Activated CD4-positive, alpha-beta T cell treated with anti-CD3 and anti-CD28 coated beads, Interleukin-2, amount 50 U/mL, for 48 hours (primary cell): Measurements from ENCODE around the gene EPHB1.

Experiments used
- DNase-seq, 2 experiments: peaks; one replicate each; pipeline ENCODE4 v3.0.0-alpha.2; 2020

EPHB1 gene

GRCh38 chr3:134922101-134922500 is 127.0 kb downstream of the EPHB1 start:
- no peak for DNase-seq

DNA sequence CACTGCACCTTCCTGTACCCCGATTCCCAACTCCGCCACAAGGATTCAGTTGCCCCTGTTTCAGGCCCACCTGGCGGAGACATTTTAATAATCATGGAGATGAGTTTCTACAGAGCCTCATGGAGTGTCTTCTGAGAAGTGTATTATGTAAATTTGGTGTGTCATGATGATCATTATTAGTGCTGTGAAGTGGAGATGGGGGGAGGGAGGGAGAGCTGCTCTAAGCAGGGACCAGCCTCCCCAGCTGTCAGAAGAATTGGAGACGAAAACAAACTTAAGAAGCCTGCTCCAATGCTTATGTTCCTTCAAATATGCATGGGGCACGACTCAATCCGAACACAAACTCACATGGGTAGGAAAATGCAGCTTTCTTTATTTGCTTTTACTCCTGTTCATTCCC is 127.8 kb downstream of the EPHB1 start:
- DNase-seq, result no peak

GRCh38 chr3:134923286-134923685 is 128.2 kb downstream of the EPHB1 start:
- no peak for DNase-seq

- no peak for DNase-seq
Observed at GRCh38 chr3:134927599-134927998, 132.5 kb downstream of the EPHB1 start.

GRCh38 chr3:134928392-134928791 is 133.3 kb downstream of the EPHB1 start:
- no peak for DNase-seq

GRCh38 chr3:134928819-134929218 is 133.8 kb downstream of the EPHB1 start:
- no peak for DNase-seq

DNA sequence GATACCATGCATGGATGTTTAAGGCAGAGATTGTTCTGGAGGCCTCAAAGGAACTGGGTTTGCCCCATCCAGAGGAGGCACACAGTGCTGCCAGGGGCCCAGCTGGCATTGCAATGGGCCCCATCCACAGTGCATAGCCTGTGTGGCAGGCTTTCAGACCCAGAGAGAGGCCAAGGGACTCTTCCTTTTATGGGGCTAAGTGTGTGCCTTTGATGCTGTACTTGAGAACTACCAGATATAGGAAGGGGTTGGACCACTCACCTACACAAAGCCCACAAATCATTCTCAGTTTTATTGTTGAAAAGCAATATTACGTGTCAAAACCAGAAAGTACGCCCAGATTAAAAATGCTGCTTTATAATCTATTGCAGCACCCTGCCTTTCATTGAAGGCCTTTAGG is 134.9 kb downstream of the EPHB1 start:
- no peak for DNase-seq

- DNase-seq, result no peak
Observed at GRCh38 chr3:134931045-134931785, 136.2 kb downstream of the EPHB1 start.

DNA sequence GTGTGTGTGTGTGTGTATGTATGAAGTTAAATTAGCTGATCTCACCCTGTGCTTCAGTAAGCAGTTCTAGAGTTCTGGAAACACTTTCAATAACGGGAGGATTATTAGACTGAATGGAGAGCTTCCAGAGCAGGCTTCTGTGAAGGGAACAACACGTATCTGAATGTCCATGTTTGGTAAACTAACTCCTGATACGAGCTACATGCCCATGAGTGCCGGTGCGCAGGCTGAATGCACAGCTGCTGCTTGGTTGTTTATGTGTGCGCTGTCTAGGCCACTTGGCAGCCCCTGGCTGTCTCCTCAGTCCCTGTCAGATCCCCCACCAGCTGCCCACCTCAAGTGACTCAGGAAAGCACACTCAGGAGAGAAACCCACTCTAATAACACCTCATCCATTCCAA is 137.0 kb downstream of the EPHB1 start:
- no peak for DNase-seq

DNA sequence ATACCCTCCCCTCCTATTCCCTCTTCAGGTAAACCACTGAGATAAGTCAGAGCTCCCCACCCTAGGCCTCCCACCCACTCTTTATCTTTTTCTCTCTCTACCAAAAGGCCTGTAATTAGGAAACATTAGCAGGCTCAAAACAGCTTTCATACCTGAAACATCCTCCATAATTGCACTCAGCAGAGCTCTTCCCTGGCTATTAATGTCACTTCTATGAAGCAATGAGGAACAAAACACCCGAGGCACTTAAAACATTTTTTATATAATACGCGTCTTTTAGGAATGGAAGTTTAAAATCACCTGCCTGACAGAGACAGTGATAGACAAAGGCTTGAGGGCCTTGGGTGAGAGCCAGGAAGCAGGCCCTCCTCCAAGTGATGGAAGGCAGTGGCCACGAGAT is 138.9 kb downstream of the EPHB1 start:
- no peak for DNase-seq

- DNase-seq, result no peak
Observed at GRCh38 chr3:134934933-134935332, 139.9 kb downstream of the EPHB1 start.

GRCh38 chr3:134937256-134938028 is 142.4 kb downstream of the EPHB1 start:
- no peak for DNase-seq

DNA sequence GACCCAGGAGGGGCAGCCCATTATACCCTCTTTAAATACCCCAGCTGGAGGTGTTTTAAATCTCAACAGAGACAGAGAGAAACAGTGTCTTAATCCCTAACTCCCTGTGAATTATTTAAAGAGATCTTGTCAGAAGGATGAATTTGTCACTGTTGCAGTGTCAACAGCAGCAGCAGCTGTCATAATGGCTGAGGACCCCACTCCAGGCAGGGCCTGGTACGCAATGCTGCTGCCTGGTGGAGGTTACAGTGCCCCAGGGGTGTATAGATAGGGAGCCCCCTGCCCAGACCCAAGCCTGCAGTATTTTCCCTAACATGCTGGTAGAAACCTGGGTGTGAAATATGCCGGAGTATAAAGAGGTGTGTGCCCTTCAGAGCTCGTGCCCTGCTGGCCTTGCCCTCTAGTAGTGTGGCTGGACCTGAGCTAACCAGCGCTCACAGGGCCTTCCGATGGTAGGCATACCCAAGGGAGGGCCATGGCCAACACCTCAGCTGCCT is 143.0 kb downstream of the EPHB1 start:
- DNase-seq, result no peak

DNA sequence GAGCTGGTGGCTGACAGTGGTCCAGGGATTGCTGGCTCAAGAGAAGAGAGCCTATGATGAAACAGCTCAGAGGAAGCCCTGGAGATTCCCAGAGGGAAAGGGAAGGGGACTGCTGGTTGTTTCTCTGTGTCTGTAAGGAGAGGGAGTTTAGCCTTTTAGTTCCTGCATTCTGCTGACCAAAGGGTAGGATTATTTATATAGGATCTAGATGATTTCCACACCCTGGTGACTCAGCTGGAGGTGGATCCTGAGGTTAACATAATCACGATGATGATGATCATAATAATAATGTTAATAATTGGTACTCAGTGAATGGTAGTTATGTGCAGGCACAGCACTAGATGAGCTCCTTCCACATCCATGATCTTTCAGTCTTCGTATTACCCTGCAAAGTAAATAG is 144.9 kb downstream of the EPHB1 start:
- no peak for DNase-seq

- no peak for DNase-seq
Observed at GRCh38 chr3:134941820-134942219, 146.8 kb downstream of the EPHB1 start.

GRCh38 chr3:134944429-134944828 is 149.4 kb downstream of the EPHB1 start:
- no peak for DNase-seq

DNA sequence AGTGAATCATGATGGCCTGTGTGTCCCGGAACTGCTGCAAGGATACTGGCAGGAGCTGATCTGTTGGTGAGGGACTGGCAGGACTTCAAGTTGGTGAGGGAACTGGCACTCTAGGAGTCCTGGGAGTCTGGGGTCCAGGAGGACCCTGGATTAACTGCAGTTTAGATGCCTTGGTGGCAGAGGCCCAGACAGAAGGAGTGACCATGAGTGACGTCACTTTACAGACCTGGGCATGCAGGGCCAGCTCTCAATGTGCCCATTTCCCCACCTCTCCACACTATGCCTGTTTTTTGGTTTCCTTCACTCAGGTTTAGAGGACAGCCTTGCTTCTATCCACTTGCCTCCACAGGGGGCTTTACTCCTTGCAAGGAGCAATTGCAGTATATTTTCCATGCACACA is 154.1 kb downstream of the EPHB1 start:
- no peak for DNase-seq

DNA sequence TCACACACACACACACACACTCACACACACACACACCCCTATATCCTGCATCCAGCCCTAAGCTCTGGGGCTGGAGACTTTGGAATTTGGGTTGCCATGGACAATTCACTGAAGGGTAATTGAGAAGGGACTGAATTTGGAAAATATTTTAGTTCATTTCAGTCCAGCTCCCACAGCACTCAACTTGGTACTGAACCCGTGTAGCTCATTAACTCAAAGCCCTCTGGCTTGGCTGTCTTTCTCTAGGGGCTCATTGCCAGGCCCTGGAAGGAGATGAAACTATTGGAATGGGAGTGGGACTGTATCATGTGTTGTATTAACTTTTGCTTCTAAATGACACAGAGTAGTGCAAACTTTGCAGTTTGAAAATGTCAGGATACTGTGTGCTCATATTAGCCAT is 157.3 kb downstream of the EPHB1 start:
- no peak for DNase-seq

- DNase-seq, result no peak
Observed at GRCh38 chr3:134955874-134956273, 160.8 kb downstream of the EPHB1 start.

GRCh38 chr3:134956395-134956794 is 161.3 kb downstream of the EPHB1 start:
- DNase-seq, result no peak

DNA sequence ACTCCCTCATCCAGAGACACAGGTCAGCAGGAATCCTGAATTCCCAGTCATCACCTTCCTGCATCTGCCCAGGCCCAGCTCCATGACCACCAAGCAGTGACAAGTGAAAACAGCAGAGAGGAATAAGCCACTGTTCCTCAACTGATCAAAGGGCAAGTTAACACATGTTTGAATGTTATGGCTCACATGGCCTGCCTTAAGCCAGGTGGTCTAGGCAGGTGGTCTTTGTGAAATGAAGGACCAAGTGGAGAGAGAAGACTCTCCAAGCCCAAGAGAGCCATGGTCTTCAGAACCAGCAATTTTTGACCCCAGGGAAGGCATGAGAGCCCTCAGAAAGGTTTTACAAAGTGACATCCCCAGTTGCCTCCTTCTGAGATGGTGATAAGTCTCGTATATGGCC is 161.8 kb downstream of the EPHB1 start:
- no peak for DNase-seq

DNA sequence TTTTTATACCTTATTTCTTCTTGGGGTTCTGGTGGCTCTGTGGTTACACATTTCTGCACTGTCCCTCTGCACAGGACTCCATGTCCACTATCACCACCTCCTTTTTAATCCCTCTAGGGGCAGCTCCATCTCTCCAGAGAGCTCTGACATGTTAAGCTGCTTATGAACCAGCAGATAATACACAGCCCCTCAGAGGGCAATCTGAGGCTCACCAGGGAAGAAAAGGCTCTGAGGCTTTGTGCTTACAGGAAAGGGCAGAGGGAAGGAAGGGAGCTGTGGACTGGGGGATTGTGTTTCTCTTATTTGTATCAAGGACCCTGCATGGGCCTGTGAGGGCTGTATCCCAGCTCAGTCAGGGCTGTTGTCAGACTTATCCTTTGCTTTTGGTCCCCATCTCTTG is 164.5 kb downstream of the EPHB1 start:
- no peak for DNase-seq

GRCh38 chr3:134964226-134964625 is 169.2 kb downstream of the EPHB1 start:
- no peak for DNase-seq

DNA sequence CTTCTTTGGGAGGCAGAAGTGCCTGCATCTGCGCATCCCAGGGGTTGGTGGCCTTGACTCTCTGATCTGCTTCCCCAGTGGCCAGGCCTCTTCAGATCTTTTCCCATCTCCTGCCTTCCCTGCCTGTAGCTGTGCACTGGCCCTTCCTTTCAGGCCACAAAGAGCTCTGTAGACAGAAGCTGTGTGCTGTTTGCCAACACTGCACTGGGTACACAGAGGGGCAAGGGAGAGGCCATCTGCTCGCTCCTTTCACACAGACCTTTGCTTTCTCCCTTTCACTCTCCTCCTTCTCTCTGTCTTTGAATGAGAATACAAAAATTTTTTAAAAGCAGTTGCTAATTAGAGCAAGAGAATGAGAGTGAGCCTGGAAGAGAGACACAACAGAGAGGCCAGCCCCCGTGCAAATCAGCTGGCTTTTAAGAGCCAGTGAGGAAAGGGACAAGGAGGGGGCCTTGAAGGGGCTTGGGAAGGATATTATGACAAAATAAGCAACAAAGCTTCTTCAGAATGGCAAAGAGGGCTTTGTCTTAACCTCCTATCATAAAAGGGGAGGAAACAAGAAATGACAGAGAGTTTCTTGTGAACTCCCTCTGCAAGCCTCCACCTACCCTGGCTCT is 170.9 kb downstream of the EPHB1 start:
- DNase-seq, result no peak
